Measurements from ENCODE around the gene COG5. TPM values are rescaled to one million over a fixed set of nuclear protein-coding genes. Genes with fewer than 3 reads are reported as not detected.

Gene COG5
- total and polyA plus RNA-seq, 2 of the 8 experiments (the other 6 are each of a cell fraction or from before 2014, with no cell fraction given): 10.5 to 28.1 TPM

DNA sequence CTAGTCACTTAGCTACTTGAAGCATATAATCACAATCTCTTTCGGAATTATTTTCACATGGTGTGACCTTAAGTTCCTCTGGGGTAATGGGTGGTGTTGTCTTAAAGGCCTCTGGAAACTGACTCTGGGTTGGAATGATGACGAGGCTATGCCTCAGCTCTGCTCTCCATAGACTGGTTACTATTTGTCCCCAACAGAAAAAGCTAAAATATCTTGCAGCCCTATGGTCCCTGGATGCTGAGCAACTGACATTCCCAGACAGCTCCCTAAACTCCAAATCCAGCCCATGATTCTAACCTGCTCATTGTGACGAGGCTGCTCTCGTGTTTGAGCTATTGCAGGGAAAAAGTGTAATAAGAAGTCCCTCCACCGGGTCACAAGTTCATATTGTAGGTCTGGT, 343.4 kb downstream of the COG5 start (continued):
- TF ChIP-seq, protein P1, sequence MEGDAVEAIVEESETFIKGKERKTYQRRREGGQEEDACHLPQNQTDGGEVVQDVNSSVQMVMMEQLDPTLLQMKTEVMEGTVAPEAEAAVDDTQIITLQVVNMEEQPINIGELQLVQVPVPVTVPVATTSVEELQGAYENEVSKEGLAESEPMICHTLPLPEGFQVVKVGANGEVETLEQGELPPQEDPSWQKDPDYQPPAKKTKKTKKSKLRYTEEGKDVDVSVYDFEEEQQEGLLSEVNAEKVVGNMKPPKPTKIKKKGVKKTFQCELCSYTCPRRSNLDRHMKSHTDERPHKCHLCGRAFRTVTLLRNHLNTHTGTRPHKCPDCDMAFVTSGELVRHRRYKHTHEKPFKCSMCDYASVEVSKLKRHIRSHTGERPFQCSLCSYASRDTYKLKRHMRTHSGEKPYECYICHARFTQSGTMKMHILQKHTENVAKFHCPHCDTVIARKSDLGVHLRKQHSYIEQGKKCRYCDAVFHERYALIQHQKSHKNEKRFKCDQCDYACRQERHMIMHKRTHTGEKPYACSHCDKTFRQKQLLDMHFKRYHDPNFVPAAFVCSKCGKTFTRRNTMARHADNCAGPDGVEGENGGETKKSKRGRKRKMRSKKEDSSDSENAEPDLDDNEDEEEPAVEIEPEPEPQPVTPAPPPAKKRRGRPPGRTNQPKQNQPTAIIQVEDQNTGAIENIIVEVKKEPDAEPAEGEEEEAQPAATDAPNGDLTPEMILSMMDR (IDR thresholded peaks at IDR 0.05; ENCODE audit: control extremely low read depth in 1 of 3, insufficient read depth in 1 of 3, low read depth in 1 of 3, low read length in 3 of 3): no peak
- no peak for TF ChIP-seq BACH1 (IDR thresholded peaks at IDR 0.05; ENCODE audit: low read length)
- TF ChIP-seq POLR2A (IDR thresholded peaks at IDR 0.05; ENCODE audit: control extremely low read depth in 1 of 2, low read depth in 2 of 2, low read length in 2 of 2): no peak
- no peak for TF ChIP-seq JUND (IDR thresholded peaks at IDR 0.05; ENCODE audit: low read length)
- TF ChIP-seq, protein P2, sequence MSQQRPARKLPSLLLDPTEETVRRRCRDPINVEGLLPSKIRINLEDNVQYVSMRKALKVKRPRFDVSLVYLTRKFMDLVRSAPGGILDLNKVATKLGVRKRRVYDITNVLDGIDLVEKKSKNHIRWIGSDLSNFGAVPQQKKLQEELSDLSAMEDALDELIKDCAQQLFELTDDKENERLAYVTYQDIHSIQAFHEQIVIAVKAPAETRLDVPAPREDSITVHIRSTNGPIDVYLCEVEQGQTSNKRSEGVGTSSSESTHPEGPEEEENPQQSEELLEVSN (IDR thresholded peaks at IDR 0.05): no peak
